ENCODE data around the gene KCTD7.

DNA sequence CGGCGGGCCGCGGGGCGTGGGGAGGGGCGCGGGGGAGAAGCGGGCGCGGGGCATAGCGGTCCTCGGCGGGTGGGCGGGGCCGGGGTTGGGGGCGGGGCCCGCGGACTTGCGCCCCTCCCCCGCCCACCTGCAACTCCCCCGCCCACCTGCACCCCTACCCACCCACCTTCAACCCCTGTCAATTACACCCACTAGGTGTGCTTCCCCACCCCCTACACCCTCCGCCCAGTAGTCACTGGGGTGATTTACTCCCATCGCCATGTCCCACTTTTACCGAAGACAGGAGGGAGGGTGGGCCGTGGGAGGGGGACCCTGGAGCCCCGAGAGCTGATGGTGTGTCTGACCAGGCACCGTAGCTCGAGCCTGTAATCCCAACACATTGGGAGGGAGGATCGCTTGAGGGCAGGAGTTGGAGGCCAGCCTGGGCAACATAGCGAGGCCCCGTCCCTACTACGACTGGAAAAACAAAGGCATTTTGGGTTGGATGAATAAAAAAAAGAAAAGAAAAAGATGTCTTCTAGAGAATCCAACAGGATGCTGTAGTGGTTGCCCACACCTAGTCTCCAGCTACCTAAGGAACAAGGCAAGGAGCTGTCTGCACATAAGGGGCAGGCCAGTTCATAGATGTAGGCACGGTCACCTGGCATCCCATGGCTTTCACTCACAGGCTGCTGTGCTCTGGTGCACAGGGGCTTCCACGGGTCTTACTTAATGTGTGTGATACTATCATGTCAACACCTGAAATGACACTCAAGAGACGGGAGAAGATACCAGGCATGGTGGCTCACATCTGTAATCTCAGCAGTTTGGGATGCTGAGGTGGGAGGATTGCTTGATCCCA lies 761 bp downstream of the KCTD7 start:
- TF ChIP-seq MAFK (IDR thresholded peaks at IDR 0.05; ENCODE audit: low read depth, low read length), result no peak
- no peak for TF ChIP-seq CTCF (conservative IDR thresholded peaks at IDR 0.05; ENCODE audit: low read depth, low read length)
- TF ChIP-seq MAZ (IDR thresholded peaks at IDR 0.05; ENCODE audit: borderline replicate concordance, low read depth, low read length), result no peak
- no peak for TF ChIP-seq POLR2A (IDR thresholded peaks at IDR 0.05; ENCODE audit: low read depth, low read length)
- no peak for TF ChIP-seq RFX5 (IDR thresholded peaks at IDR 0.05; ENCODE audit: low read depth, low read length)
- TF ChIP-seq FOS (IDR thresholded peaks at IDR 0.05; ENCODE audit: low read depth, low read length), result no peak

Data from IMR-90 (cell line).